DOHH2 (cell line): ENCODE data around the gene NUP35.
A peak's percentile ranks its signal among the peaks of the same experiment; 100 is the strongest.

Source experiments
- H3F3A ChIP-seq: fragments of 200-600 bp; sonication (generic), shearing (Covaris generic); 2 replicates; pipeline ENCODE4 v1.6.0; 2016; ENCODE audit warnings: antibody characterized with exemption, mild to moderate bottlenecking; ENCODE audit not compliant: control insufficient read depth, insufficient read depth
- H3K27ac ChIP-seq: fragments of 200-600 bp; sonication (generic); 2 replicates; pipeline ENCODE4 v1.5.1; 2014; ENCODE audit warnings: low read depth, mild to moderate bottlenecking, low read length, moderate library complexity
- H3K27me3 ChIP-seq: fragments of 200-600 bp; sonication (generic); 2 replicates; pipeline ENCODE4 v1.6.1; 2014; ENCODE audit warnings: mild to moderate bottlenecking, low read length, mixed read lengths; ENCODE audit not compliant: control insufficient read depth
- H3K36me3 ChIP-seq: fragments of 200-600 bp; sonication (generic); 2 replicates; pipeline ENCODE4 v1.6.1; 2014; ENCODE audit warnings: mild to moderate bottlenecking, low read length, moderate library complexity, mixed read lengths; ENCODE audit not compliant: control insufficient read depth
- H3K4me1 ChIP-seq: fragments of 200-600 bp; sonication (generic); 2 replicates; pipeline ENCODE4 v1.6.1; 2014; ENCODE audit warnings: mild to moderate bottlenecking, low read length, mixed read lengths; ENCODE audit not compliant: control insufficient read depth
- H3K4me2 ChIP-seq: fragments of 200-600 bp; sonication (generic); 2 replicates; pipeline ENCODE4 v1.6.0; 2014; ENCODE audit warnings: mild to moderate bottlenecking, low read length, moderate library complexity
- H3K4me3 ChIP-seq: fragments of 200-600 bp; sonication (generic); 2 replicates; pipeline ENCODE4 v1.5.1; 2014; ENCODE audit warnings: mild to moderate bottlenecking, low read length, mixed read lengths
- H3K79me2 ChIP-seq: fragments of 200-600 bp; sonication (generic); 2 replicates; pipeline ENCODE4 v1.6.1; 2014; ENCODE audit warnings: mild to moderate bottlenecking, low read length, mixed read lengths; ENCODE audit not compliant: control insufficient read depth
- H3K9me2 ChIP-seq: fragments of 200-600 bp; sonication (generic); replicated peaks from 2 replicates; pipeline ENCODE4 v1.6.1; 2014; ENCODE audit warnings: mild to moderate bottlenecking, low read length, mixed read lengths; ENCODE audit not compliant: control insufficient read depth
- H3K9me3 ChIP-seq: fragments of 200-600 bp; sonication (generic); 2 replicates; pipeline ENCODE4 v1.6.1; 2014; ENCODE audit warnings: antibody characterized with exemption, low read length, mixed read lengths; ENCODE audit not compliant: control insufficient read depth, insufficient read depth
- H4K20me1 ChIP-seq: fragments of 200-600 bp; sonication (generic); 2 replicates; pipeline ENCODE4 v1.6.0; 2014; ENCODE audit warnings: low read depth, mild to moderate bottlenecking, antibody characterized with exemption, low read length, moderate library complexity; ENCODE audit not compliant: control insufficient read depth, insufficient read depth
- EZH2phosphoT487 ChIP-seq: fragments of 200-600 bp; sonication (generic); IDR thresholded peaks from 2 replicates; pipeline ENCODE4 v1.6.1; 2017; ENCODE audit warnings: borderline replicate concordance, mild to moderate bottlenecking, antibody characterized with exemption, low read length, moderate library complexity, mixed read lengths
- TF ChIP-seq, protein P1 (sequence below): fragments of 200-600 bp; sonication (generic); IDR thresholded peaks from one replicate; pipeline ENCODE4 v1.5.1; 2014; ENCODE audit warnings: antibody characterized with exemption, mild to moderate bottlenecking, low read depth, low read length; ENCODE audit not compliant: poor library complexity, severe bottlenecking

The NUP35 gene

GRCh38 chr2:183123959-183124221 is 353 bp upstream of the NUP35 start:
- peak overlapping the region; percentile 73 for H3K27ac ChIP-seq
- peaks cover 39% of the 10 kb centered on the region for H3K36me3 ChIP-seq
- no peak for TF ChIP-seq EZH2phosphoT487
- TF ChIP-seq, protein P1, sequence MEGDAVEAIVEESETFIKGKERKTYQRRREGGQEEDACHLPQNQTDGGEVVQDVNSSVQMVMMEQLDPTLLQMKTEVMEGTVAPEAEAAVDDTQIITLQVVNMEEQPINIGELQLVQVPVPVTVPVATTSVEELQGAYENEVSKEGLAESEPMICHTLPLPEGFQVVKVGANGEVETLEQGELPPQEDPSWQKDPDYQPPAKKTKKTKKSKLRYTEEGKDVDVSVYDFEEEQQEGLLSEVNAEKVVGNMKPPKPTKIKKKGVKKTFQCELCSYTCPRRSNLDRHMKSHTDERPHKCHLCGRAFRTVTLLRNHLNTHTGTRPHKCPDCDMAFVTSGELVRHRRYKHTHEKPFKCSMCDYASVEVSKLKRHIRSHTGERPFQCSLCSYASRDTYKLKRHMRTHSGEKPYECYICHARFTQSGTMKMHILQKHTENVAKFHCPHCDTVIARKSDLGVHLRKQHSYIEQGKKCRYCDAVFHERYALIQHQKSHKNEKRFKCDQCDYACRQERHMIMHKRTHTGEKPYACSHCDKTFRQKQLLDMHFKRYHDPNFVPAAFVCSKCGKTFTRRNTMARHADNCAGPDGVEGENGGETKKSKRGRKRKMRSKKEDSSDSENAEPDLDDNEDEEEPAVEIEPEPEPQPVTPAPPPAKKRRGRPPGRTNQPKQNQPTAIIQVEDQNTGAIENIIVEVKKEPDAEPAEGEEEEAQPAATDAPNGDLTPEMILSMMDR, result no peak
- H3K4me2 ChIP-seq, result peak overlapping the region; percentile 94
- H3K4me3 ChIP-seq, result peak overlapping the region; percentile 94
- H3K27me3 ChIP-seq, result no peaks in the 10 kb centered on the region; the same call in 1 of the 2 replicates
- H3K9me3 ChIP-seq, result no peaks in the 10 kb centered on the region
- H3F3A ChIP-seq, result peaks cover 4% of the 10 kb centered on the region; the same call in 1 of the 2 replicates
- H3K4me1 ChIP-seq, result peaks cover 29% of the 10 kb centered on the region
- no peaks in the 10 kb centered on the region for H3K9me2 ChIP-seq
- H4K20me1 ChIP-seq, result peaks cover 5% of the 10 kb centered on the region; the same call in 1 of the 2 replicates
- peaks cover 47% of the 10 kb centered on the region for H3K79me2 ChIP-seq

DNA sequence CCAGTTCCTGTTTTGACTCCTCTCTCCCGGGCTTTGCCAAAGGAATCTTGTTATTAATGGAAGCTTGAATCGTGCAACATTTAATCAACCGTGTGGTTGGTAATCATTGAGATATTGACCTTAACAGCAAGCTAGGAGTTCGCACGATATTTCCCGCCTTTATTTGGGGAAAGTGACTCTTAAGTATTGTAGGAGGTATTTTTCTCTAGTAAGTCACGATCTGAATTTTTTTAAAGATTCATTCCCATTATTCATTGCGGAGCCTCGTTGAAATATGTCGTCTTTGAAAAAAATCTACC is 663 bp downstream of the NUP35 start:
- H3K27ac ChIP-seq, result peak overlapping the region; percentile 73

GRCh38 chr2:183125659-183126341 is 1.6 kb downstream of the NUP35 start:
- Histone ChIP-seq H3K4me2 (peak overlapping the region; percentile 94), H3K79me2 (peaks cover 66% of the 10 kb centered on the region), H3K36me3 (peaks cover 57% of the 10 kb centered on the region), H3K27me3 (no peaks in the 10 kb centered on the region; the same call in 1 of the 2 replicates), H3K4me3 (peak overlapping the region; percentile 94), H3F3A (peaks cover 4% of the 10 kb centered on the region; the same call in 1 of the 2 replicates), H3K9me3 (no peaks in the 10 kb centered on the region), H3K27ac (no peak overlapping the region), H4K20me1 (peaks cover 5% of the 10 kb centered on the region; the same call in 1 of the 2 replicates), H3K9me2 (no peaks in the 10 kb centered on the region), H3K4me1 (peaks cover 29% of the 10 kb centered on the region)
- TF ChIP-seq, protein P1, result no peak
- no peak for TF ChIP-seq EZH2phosphoT487

More for the DNA sequence above, 663 bp downstream of the NUP35 start:
- Histone ChIP-seq H3F3A (peaks cover 4% of the 10 kb centered on the region; the same call in 1 of the 2 replicates), H3K79me2 (peaks cover 57% of the 10 kb centered on the region), H3K4me3 (peak overlapping the region; percentile 94), H3K27me3 (no peaks in the 10 kb centered on the region; the same call in 1 of the 2 replicates), H3K4me2 (peak overlapping the region; percentile 94), H4K20me1 (peaks cover 5% of the 10 kb centered on the region; the same call in 1 of the 2 replicates), H3K4me1 (peaks cover 29% of the 10 kb centered on the region), H3K36me3 (peaks cover 48% of the 10 kb centered on the region), H3K9me3 (no peaks in the 10 kb centered on the region), H3K9me2 (no peaks in the 10 kb centered on the region)
- no peak for TF ChIP-seq EZH2phosphoT487
- TF ChIP-seq, protein P1, result no peak
